Bone marrow (tissue), 2 donors: Measurements from ENCODE around the gene OR9A4.
"Not testable (repeated sequence)": the region's sequence is repeated elsewhere in the genome, so short reads cannot be mapped to it uniquely, and the experiment has no call there.

Experiments used
- DNase-seq, 2 donors: peaks; one replicate each; lab custom pipeline; 2025; lab: John Stamatoyannopoulos, UW

OR9A4 gene, protein sequence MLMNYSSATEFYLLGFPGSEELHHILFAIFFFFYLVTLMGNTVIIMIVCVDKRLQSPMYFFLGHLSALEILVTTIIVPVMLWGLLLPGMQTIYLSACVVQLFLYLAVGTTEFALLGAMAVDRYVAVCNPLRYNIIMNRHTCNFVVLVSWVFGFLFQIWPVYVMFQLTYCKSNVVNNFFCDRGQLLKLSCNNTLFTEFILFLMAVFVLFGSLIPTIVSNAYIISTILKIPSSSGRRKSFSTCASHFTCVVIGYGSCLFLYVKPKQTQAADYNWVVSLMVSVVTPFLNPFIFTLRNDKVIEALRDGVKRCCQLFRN

DNA sequence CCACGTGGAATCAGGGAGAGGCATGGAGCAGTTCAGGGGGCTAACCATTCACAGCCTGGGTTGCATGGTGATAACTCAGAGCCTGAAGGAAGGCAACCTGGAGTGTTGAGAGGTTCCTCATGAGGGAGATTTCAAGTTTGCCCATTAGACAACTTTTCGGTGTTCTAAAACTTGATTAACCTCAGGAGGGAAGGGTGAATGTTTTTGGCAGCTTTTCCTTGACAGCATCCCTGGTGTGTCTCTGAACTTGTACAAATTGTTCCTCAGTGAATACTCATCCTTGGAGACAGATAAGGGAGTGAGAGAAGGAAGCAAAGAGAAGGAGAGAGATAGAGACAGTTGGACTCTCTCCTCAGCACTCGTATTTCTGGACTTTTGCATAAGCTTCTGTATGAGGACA, at the start of gene OR9A4:
Gene OR9A4, plus strand, starts transcription at position 301 of the 400 bp plus-strand sequence. CDS start 2,477 bp downstream, outside the sequence.
- DNase-seq: no peak

DNA sequence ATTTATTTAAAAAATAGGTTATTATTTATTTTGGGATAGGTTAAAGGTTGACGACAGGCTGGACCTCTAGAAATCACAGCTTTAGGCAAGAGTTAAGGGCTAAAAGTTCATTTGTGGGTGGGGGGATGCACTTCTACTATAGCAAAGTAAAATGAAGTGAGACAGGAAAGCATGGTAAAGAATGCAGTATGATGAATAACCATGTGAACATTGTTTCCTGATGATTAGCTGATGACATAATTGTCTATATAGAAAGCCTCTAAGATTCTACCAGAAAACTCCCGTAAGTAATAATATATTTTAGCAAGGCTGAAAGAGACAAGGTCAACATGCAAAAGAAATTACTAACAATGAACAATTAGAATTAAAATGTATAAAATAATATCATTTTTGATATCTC, 49.2 kb upstream of the OR9A4 start:
- no peak for DNase-seq

DNA sequence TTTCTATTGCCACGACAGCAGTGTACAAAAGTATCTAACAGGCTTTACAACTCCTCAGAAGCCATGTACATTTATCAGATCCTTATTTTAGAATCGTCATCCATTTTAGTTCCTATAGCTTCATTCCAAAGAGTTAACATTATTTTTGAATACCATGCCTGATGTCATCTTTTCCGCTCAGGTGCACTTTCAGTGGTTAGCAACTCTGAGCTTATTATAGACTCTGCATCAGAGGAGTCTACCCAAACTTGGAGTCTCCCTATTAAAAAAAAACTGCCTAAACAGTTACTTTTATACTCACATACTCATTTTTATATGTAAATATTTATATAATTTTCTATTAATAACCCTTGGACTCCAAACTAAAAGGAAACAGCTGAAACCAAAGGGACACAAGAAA, 43.3 kb upstream of the OR9A4 start:
- no peak for DNase-seq

DNA sequence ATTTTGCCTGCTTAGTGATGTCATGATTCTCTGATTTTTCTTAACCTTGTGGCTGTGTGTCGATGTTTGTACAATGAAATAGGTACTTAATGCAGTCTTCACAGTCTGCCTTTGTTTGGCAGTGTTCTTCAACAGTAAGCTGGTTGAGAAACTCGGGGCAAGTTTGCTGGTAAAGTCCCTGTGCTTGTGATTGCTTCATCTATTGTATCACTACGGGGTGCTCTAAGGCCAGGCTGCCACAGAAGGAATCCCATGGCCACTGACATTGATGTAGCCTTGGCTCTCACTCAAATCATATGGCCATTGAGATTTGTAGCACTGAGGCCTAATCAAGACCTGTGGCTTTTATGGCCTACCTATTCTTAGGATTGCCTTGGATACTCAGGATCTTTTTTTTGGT, 41.4 kb upstream of the OR9A4 start:
- no peak for DNase-seq

DNA sequence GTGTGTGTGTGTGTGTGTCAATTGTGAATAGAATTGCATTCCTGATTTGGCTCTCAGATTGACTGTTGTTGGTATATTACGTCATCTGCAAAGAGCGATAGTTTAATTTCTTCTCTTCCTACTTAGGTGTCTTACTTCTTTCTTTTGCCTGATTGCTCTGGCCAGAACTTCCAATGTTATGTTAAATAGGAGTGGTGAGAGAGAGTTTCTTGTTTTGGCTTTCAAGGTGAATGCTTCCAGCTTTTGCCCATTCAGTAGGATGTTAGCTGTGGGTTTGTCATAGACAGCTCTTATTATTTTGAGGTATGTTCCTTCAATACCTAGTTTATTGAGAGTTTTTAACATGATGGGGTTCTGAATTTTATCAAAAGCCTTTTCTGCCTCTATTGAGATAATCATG, 40.7 kb upstream of the OR9A4 start:
- no peak for DNase-seq

DNA sequence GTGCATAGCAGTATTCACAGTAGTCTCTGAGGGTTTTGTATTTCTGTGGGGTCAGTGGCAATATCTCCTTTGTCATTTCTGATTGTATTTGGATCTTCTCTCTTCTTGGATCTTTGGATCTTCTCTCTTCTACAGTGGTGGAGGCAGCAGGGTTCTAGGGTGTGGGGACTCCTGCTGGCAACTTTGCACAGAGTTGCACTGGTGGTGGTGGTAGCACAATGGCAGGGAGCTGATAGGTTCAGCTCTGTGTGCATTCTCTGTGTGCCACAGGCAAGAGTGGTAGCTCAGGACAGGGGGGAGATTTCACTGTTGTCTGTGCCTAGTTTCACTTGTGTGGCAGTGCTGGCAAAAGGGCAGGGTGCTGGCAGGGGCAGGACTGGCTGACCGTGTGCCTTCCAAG, 39.8 kb upstream of the OR9A4 start:
- no peak for DNase-seq

DNA sequence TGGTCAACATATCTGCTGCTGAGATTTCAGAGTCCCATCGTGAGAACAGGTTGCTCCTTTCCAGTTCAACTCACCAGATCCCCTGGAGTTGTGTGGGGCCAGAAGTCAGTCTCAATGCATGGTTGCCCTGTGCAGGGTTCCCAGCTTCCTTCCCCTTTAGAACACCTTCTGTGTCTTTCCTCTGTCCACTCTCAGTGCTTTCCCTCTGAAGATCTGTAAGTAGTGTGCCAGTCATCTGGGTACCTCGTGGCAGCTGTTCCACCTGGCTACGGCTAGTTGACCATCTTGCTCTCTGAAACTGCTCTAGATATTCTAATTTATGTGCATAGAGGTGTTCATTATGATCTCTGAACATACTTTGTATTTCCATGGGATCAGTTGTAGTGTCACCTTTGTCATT, 38.8 kb upstream of the OR9A4 start:
- DNase-seq: no peak

DNA sequence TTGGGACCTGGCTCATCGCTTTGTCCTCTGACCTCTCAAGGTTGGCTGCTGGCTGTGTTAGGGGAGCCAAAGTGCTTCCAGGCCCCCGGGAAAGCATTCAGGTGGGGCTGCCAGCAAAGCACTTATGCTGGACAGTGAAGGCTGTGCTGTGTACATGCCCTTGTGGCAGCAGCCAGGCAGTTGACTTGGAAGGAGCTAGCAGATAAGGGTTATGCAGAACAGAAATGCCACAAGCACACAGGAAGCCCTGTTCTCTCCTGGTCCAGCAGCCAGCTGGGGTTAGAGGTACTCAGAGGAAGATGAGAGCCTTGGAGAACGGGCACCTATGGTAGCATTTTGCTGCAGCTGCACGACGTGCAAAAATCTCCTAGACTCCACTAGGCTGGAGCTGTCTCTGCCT, 35.2 kb upstream of the OR9A4 start:
- no peak for DNase-seq

DNA sequence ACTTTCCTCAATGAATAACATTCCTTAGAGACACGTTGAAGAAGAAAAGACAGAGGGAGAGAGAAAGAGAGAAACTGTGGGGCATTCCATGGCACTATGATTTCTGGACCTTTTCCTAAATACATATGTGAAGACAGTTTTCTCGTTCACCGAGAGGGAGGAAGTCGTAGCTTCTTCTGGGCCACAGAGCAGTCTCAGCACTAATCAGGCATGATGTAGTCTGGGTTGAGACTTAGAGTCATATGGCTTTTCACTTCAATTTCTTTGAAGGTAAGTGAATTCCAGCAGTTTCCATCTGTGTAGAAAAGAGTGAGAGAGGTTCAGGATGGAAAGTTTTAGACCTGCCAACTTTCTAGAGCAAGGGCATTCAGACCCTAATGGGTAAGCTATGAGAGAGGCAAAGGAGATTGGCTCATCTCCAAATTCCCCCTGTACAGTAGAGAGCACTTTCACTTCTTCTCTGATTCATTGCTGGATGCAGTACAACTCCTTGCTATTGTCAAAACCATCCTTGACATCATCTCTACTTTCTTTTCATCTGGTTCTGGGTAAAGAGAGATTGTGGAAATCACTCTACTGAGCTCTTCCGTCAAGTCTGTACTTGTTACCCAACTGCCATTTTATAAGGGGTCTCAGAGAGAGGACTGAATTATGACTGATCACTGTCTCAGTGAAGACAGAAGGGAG, 31.5 kb upstream of the OR9A4 start:
- no peak for DNase-seq

DNA sequence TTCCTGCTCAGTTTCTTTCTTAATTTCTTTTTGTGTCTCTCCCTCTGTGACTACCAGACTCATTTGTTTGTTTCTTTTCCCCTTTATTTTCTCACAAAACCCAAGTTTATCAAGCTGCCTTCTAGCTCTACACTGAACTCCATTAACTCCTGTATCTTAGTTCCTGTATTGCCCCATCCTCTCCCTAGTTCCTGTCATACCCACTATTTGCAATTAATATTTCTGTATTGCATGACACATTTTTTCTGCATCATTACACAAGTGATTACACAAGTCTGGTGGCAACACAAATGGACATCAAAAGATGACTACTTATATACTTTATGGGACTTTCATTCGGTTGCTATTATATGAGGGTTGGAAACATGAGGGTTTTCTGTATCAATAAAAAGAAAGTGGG, 26.9 kb upstream of the OR9A4 start:
- DNase-seq: no peak

DNA sequence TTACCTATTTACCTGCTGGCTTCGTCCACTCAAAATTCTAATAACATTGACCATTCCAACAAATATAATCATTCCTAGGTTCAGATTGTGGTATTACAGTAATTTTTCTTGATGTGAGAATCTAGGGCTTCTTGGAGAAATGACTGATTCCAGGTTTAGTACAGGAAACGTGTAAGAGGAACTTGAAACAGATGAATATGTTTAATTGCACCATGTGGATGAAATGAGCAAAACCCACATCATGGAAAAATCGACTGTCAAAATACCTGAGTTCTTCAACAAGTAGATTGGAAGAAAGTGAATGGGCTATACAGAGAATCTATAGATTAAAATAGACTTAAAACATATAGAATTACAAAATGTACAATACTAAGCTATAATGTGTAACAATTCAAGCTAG, 24.9 kb upstream of the OR9A4 start:
- no peak for DNase-seq

DNA sequence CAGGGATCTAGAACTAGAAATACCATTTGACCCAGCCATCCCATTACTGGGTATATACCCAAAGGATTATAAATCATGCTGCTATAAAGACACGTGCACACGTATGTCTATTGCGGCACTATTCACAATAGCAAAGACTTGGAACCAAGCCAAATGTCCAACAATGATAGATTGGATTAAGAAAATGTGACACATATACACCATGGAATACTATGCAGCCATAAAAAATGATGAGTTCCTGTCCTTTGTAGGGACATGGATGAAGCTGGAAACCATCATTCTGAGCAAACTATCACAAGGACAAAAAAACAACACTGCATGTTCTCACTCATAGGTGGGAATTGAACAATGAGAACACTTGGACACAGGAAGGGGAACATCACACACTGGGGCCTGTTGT, 16.8 kb upstream of the OR9A4 start:
- not testable (repeated sequence) for DNase-seq

DNA sequence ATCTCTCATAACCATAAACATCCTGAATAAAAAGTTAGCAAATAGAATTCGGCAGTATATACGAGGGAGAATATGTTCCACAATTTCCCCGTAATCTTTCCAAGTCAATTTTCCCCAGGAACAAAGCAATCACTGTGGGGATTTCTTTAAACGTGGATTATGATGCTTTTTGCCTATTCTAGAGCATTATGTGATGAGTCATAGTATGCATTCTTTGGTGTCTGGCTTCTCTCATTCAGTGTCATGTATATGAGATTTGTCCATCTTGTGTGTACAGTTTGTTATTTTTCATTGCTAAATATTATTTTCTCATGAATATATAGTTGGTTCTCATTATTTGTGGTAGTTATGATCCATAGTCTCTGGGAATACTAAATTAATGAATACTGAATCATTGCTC, 9.9 kb upstream of the OR9A4 start:
- no peak for DNase-seq

DNA sequence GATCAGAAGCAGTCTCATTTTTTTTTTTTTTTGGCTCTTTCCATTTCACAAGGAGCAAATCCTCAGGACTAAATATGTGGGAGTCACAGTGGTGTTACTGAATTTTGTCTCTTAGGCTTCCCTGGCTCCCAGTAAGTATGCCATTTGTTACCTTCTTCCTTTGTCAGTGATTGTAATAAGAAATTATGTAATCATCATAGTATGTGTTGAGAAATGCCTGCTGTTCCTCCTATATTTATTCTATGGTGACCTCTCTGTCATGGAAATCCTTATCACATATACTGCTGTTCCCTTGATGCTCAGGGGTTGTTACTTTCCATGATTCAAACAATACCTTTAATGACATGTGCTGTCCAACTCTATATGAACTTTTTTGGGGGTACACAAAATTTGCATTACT, 4.8 kb upstream of the OR9A4 start:
- DNase-seq: no peak

DNA sequence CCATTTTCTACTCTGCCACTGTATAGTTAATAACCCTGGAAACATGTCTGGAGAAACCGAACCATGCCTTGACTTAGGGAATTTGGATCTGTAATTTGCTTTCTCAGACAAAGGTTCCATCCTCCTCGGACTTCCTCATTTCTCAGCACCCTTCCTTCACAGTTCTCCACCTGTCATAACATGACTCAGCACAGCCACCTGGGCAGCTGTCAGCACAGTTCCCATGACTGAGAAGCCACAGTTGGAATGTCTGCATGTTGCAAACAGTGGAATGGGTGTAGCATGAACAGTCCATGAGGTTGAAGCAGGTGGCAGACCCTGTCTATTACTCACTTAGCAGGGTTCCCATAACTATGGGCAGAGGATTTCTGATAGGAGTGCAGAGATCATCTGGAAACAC, 634 bp upstream of the OR9A4 start:
- DNase-seq: no peak

DNA sequence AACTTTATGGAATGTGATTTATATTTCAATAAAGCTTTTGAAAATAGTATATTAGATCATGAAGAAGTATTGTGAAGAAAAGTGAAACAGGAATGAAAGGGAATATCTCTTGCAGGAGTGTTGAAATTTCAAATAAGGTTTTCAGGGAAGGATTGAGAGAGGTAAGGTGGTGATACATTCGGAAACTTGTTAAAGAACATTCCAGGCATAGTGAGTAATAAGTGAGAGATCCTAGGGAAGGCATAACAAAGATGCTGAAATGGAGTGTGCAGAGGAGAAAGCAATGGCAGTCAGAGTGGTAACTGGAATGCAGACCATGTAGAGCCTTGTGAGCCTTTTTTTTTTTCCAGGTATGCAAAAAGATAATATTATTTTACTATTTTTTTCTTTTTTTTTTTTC, 4.1 kb downstream of the OR9A4 start:
- no peak for DNase-seq

DNA sequence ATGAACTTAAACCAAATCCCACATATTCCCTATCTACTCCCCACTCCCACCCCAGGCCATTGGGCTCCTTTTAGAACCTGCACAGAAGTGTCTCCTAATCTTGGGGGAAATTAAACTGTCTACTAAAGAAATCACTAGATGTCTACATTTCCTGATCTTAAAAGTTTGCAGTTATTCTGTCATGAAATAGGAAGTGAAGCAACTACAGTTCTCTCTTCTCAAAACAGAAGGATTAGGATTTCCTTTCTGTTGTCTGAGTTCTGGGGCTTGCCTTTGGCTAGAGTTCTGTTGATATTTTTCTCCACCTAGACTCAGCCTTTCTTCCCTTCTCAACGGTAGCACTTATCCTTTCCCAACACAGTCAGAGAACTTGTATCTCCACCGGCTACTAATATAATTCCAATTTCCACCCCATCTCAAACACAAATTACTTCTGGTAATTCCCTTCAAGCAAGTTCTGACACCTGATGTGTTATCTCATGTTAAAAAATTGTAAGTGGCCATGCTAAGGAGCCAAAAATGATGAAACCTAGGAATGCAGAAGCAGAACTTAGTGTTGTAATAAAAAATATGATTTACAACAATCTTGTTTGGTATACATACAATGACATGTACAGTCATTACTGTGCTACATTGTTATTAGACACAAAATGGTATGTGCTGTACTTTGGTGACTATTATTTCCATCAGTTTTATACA, 12.1 kb downstream of the OR9A4 start:
- peak in 1 of 2 donors; percentile 48 for DNase-seq

DNA sequence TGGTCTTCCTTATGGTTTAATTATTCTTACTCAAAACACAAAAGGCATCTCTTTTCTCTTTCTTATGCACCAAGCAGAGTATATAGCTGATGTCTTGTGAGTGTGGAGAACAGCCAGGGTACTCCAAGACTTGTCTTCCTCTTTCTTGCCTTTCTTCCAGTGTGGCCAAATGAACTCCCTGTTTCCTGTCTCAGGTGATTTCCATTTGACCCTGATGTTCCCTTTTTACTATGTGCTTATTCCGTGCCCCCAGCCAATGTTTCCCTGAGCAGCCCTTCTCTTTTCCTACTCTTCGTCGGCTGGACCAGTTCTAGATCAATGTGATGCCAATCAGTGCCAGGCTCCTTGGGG, 12.6 kb downstream of the OR9A4 start:
- no peak for DNase-seq

DNA sequence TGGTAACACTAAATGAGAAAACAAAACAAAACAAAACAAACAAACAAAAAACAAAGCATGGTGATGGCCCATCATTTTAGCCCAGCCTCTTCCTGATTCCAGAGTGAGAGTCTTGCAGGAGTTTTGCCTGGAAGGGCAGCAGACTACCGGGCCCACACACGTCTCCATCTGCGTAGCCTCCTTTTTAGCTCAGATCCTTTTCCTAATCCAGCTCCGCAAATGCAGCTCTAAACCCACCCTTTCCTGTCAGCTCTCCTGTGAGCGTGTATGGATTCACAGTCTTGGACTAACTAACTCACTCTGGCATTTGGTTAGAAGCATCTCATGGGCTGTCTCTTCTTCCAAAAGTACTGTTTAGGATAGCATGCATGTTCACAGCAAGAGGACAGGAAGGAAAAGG, 14.0 kb downstream of the OR9A4 start:
- no peak for DNase-seq

DNA sequence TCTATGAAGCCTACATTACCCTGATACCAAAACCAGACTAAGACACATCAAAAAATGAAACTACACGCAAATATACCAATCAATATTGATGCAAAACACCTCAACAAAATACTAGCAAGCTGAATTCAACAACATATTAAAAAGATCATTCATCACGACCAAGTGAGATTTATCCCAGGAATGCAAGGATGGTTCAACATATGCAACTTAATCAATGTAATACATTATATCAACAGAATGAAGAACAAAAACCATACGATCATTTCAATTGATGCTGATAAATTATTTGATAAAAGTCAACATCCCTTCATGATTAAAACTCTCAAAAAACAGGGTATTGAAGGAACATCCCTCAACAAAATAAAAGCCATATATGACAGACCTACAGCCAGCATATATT, 24.9 kb downstream of the OR9A4 start:
- DNase-seq: no peak

DNA sequence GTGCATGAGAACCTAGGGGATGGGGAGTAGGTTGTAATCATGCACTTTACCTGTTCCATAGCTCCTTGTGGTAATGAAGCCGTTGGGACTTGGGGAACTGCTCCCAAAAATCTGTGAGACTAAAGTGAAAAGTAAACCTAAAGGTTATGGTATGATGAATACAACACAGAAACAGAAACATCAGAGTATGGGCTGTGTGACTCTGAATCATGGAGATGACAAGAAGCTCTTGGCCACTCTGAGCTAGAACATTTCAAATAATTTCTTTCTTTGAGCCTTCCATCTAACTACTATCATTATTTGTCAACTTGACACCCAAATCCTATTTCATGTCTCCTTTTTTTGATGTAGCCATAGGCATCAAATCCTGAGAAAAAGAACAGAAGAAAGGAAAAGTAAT, 27.6 kb downstream of the OR9A4 start:
- DNase-seq: no peak

DNA sequence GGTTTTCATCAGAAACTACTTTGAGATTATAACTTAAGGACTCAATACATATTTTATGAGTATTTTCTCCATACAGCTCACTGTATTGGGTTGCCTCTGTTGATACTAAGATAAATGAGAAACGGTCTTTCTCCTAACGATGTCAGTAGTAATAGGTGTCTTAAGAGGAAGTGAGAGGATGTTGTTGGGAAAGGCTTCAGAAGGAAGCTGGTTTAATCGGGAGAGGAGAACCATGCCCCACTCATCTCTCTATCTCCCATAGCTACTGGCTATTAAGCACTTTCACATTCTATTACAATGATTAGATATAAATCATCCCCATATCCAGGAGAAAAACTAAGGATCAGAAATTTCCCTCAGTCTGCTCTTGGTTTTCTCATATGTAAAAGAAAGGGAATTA, 28.6 kb downstream of the OR9A4 start:
- DNase-seq: no peak

DNA sequence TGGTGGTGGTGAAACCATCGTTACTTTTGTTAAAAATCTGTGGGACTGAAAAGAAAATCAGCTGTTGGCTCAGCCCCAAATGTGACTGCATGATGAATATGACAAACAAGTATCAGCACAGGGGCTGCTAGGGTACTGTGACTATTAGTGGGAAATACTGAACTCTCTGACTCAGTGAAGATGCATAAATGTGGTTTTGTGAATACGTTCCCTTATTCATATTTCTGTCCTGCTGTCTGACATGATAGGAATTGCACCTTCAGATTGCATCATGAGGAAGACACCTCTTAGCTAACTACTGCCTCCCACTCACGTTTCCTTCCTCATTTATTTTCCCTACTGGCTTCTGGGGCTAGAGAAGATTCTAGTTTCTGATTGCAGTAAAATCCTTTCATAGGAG, 29.2 kb downstream of the OR9A4 start:
- peak in 1 of 2 donors; percentile 94 for DNase-seq
